ENCODE data around the gene EPN1.

Gene EPN1

GRCh38 chr19:55688422-55689218 lies 13.6 kb downstream of the EPN1 start:
- Histone ChIP-seq H3K4me3 (IDR thresholded peaks at IDR 0.05; ENCODE audit: insufficient read depth, low read depth, low read length) (no peak overlapping the region), H2AFZ (ENCODE audit: low read depth) (no peak overlapping the region), H3K4me1 (ENCODE audit: low read depth, poor library complexity, severe bottlenecking) (no peaks in the 10 kb centered on the region), H3K36me3 (ENCODE audit: insufficient read depth) (no peaks in the 10 kb centered on the region; the same call in 1 of the 2 replicates), H3K4me2 (no peak overlapping the region), H3K27ac (no peak overlapping the region), H3K9ac (no peak overlapping the region), H4K20me1 (ENCODE audit: insufficient read depth) (no peaks in the 10 kb centered on the region), H3K79me2 (ENCODE audit: insufficient read depth, low read depth) (peaks cover 12% of the 10 kb centered on the region; the same call in 1 of the 2 replicates), H3K27me3 (ENCODE audit: insufficient read depth, low read depth) (no peaks in the 10 kb centered on the region)
- TF ChIP-seq CTCF (conservative IDR thresholded peaks at IDR 0.05; ENCODE audit: low read depth, low read length), result no peak

- no peak overlapping the region for H2AFZ ChIP-seq (ENCODE audit: low read depth)
- TF ChIP-seq CTCF (conservative IDR thresholded peaks at IDR 0.05; ENCODE audit: low read depth, low read length), result no peak
- H3K9ac ChIP-seq, result no peak overlapping the region
- no peaks in the 10 kb centered on the region for H4K20me1 ChIP-seq (ENCODE audit: insufficient read depth)
- no peaks in the 10 kb centered on the region; the same call in 1 of the 2 replicates for H3K36me3 ChIP-seq (ENCODE audit: insufficient read depth)
- no peak overlapping the region for H3K4me2 ChIP-seq
- H3K27me3 ChIP-seq (ENCODE audit: insufficient read depth, low read depth), result no peaks in the 10 kb centered on the region
- H3K4me3 ChIP-seq (IDR thresholded peaks at IDR 0.05; ENCODE audit: insufficient read depth, low read depth, low read length), result no peak overlapping the region
- peaks cover 2% of the 10 kb centered on the region; the same call in 1 of the 2 replicates for H3K79me2 ChIP-seq (ENCODE audit: insufficient read depth, low read depth)
- H3K4me1 ChIP-seq (ENCODE audit: low read depth, poor library complexity, severe bottlenecking), result no peaks in the 10 kb centered on the region
- no peak overlapping the region for H3K27ac ChIP-seq
These were observed 14.5 kb downstream of the EPN1 start for GRCh38 chr19:55689411-55690108.

GRCh38 chr19:55690109-55690768 lies 15.2 kb downstream of the EPN1 start:
- TF ChIP-seq CTCF (conservative IDR thresholded peaks at IDR 0.05; ENCODE audit: low read depth, low read length), result no peak
- Histone ChIP-seq H2AFZ (ENCODE audit: low read depth) (no peak overlapping the region), H3K4me3 (IDR thresholded peaks at IDR 0.05; ENCODE audit: insufficient read depth, low read depth, low read length) (no peak overlapping the region), H3K9ac (no peak overlapping the region), H4K20me1 (ENCODE audit: insufficient read depth) (no peaks in the 10 kb centered on the region), H3K4me2 (no peak overlapping the region), H3K4me1 (ENCODE audit: low read depth, poor library complexity, severe bottlenecking) (no peaks in the 10 kb centered on the region), H3K27ac (no peak overlapping the region), H3K27me3 (ENCODE audit: insufficient read depth, low read depth) (no peaks in the 10 kb centered on the region), H3K36me3 (ENCODE audit: insufficient read depth) (no peaks in the 10 kb centered on the region; the same call in 1 of the 2 replicates), H3K79me2 (ENCODE audit: insufficient read depth, low read depth) (no peaks in the 10 kb centered on the region; the same call in 1 of the 2 replicates)

- Histone ChIP-seq H4K20me1 (ENCODE audit: insufficient read depth) (no peaks in the 10 kb centered on the region), H3K27me3 (ENCODE audit: insufficient read depth, low read depth) (no peaks in the 10 kb centered on the region)
These were observed 15.9 kb downstream of the EPN1 start for GRCh38 chr19:55690769-55691545.

More at GRCh38 chr19:55690769-55691545, 15.9 kb downstream of the EPN1 start:
- no peak overlapping the region for H3K4me3 ChIP-seq (IDR thresholded peaks at IDR 0.05; ENCODE audit: insufficient read depth, low read depth, low read length)
- no peak overlapping the region for H2AFZ ChIP-seq (ENCODE audit: low read depth)
- H3K4me2 ChIP-seq, result no peak overlapping the region
- H3K4me1 ChIP-seq (ENCODE audit: low read depth, poor library complexity, severe bottlenecking), result no peaks in the 10 kb centered on the region
- H3K36me3 ChIP-seq (ENCODE audit: insufficient read depth), result no peaks in the 10 kb centered on the region; the same call in 1 of the 2 replicates
- no peak overlapping the region for H3K27ac ChIP-seq
- H3K79me2 ChIP-seq (ENCODE audit: insufficient read depth, low read depth), result no peaks in the 10 kb centered on the region; the same call in 1 of the 2 replicates
- TF ChIP-seq CTCF (conservative IDR thresholded peaks at IDR 0.05; ENCODE audit: low read depth, low read length), result no peak
- no peak overlapping the region for H3K9ac ChIP-seq
